ENCODE results near the gene DMPK.

DNA sequence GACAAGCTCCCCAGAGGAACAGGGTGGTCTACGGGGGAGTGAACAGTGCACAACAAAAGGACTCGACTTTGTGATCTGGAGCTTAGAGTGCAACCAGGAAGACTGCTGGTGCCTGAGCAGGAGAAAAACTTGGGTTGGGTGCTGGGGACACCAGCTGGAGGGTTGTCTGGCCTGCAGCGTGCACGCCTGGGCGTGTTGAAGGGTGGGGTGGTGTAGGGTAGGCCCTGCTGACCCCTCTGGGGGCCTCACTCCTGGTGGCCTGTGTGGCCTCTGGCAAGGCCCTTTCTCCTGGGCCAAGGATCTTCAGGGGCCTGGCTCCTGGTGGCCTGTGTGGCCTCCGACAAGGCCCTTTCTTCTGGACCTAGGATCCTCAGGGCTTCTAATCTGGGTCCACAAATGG, 37.5 kb upstream of the DMPK start:
- no peak for TF ChIP-seq CTCF (IDR thresholded peaks at IDR 0.05)
- no peak for TF ChIP-seq ZFX (IDR thresholded peaks at IDR 0.05; ENCODE audit: borderline replicate concordance)
